ENCODE results near the gene CLNK. TPM values are rescaled to one million over a fixed set of nuclear protein-coding genes. Genes with fewer than 3 reads are reported as not detected.

CLNK gene
- polyA plus RNA-seq, 3 donors, result not detected

GRCh38 chr4:10509733-10510132 is 174.8 kb downstream of the CLNK start:
- DNase-seq, result no peak
- no peaks in the 10 kb centered on the region for H3K36me3 ChIP-seq (replicated peaks in 1 of 2; ENCODE audit: control insufficient read depth in 1 of 2, insufficient read depth in 2 of 2, low read length in 2 of 2)
- no peak overlapping the region for H3K4me3 Mint-ChIP-seq
- peaks cover 8 to 37% (median 30%) of the 10 kb centered on the region in 7 donors for H3K9me3 Mint-ChIP-seq
- no peaks in the 10 kb centered on the region for H4K20me1 ChIP-seq (ENCODE audit: insufficient read depth, low read length)
- H3K79me2 ChIP-seq (ENCODE audit: insufficient read depth, low read length), result no peaks in the 10 kb centered on the region
- no peak overlapping the region for H3K27ac Mint-ChIP-seq
- no peak overlapping the region for H2AFZ ChIP-seq (ENCODE audit: insufficient read depth, low read depth, low read length, poor library complexity, severe bottlenecking)
- intact Hi-C loops (cut with micrococcal nuclease), result no loop called here
- no peaks in the 10 kb centered on the region for H3K27me3 Mint-ChIP-seq (ENCODE audit: low read depth in 3 of 3)
- H3K4me3 ChIP-seq (replicated peaks in 1 of 3; ENCODE audit: low read depth in 2 of 3, low read length in 3 of 3), result no peak overlapping the region
- peaks cover 4% of the 10 kb centered on the region for H3K4me1 Mint-ChIP-seq
- no peak overlapping the region for H3K4me2 ChIP-seq (replicated peaks; ENCODE audit: extremely low read depth, low read length, poor library complexity, severe bottlenecking)
- H3K27ac ChIP-seq (ENCODE audit: low read depth in 1 of 2, low read length in 2 of 2), result no peak overlapping the region
- WGBS (ENCODE audit: insufficient coverage), result 100% methylated on average over 2 of the region's 3 CpGs
- H3K9me3 ChIP-seq (replicated peaks in 1 of 2; ENCODE audit: control insufficient read depth in 1 of 2, insufficient read depth in 1 of 2, low read length in 2 of 2), result peaks cover 19 to 28% of the 10 kb centered on the region in 2 donors
- H3K36me3 Mint-ChIP-seq, result no peaks in the 10 kb centered on the region
- no peaks in the 10 kb centered on the region for H3K4me1 ChIP-seq (ENCODE audit: control insufficient read depth in 1 of 2, insufficient read depth in 2 of 2, low read length in 2 of 2)
- H3K9ac ChIP-seq (ENCODE audit: insufficient read depth, low read length, poor library complexity, severe bottlenecking), result no peak overlapping the region
- no peaks in the 10 kb centered on the region for H3K27me3 ChIP-seq (ENCODE audit: control insufficient read depth in 2 of 2, insufficient read depth in 2 of 2, low read length in 2 of 2)
- no peak for TF ChIP-seq CTCF (IDR thresholded peaks at IDR 0.05)

- no peak overlapping the region for H3K4me3 Mint-ChIP-seq
These were observed 178.5 kb downstream of the CLNK start for GRCh38 chr4:10506077-10506476.

More at GRCh38 chr4:10506077-10506476, 178.5 kb downstream of the CLNK start:
- no peak overlapping the region for H3K27ac ChIP-seq (ENCODE audit: low read depth in 1 of 2, low read length in 2 of 2)
- H3K27ac Mint-ChIP-seq, result no peak overlapping the region
- intact Hi-C loops (cut with micrococcal nuclease), result no loop called here
- no peaks in the 10 kb centered on the region for H3K27me3 Mint-ChIP-seq (ENCODE audit: low read depth in 3 of 3)
- no peaks in the 10 kb centered on the region for H4K20me1 ChIP-seq (ENCODE audit: insufficient read depth, low read length)
- H3K9me3 Mint-ChIP-seq, result peaks cover 8 to 52% (median 41%) of the 10 kb centered on the region in 7 donors
- H3K36me3 ChIP-seq (replicated peaks in 1 of 2; ENCODE audit: control insufficient read depth in 1 of 2, insufficient read depth in 2 of 2, low read length in 2 of 2), result no peaks in the 10 kb centered on the region
- H3K9me3 ChIP-seq (replicated peaks in 1 of 2; ENCODE audit: control insufficient read depth in 1 of 2, insufficient read depth in 1 of 2, low read length in 2 of 2), result peaks cover 23 to 29% of the 10 kb centered on the region in 2 donors
- no peak overlapping the region for H3K4me2 ChIP-seq (replicated peaks; ENCODE audit: extremely low read depth, low read length, poor library complexity, severe bottlenecking)
- no peak overlapping the region for H2AFZ ChIP-seq (ENCODE audit: insufficient read depth, low read depth, low read length, poor library complexity, severe bottlenecking)
- no peak overlapping the region for H3K9ac ChIP-seq (ENCODE audit: insufficient read depth, low read length, poor library complexity, severe bottlenecking)
- peaks cover 4% of the 10 kb centered on the region for H3K4me1 Mint-ChIP-seq
- no peaks in the 10 kb centered on the region for H3K36me3 Mint-ChIP-seq
- no peaks in the 10 kb centered on the region for H3K4me1 ChIP-seq (ENCODE audit: control insufficient read depth in 1 of 2, insufficient read depth in 2 of 2, low read length in 2 of 2)
- no peak for DNase-seq
- TF ChIP-seq CTCF (IDR thresholded peaks at IDR 0.05), result no peak
- H3K4me3 ChIP-seq (replicated peaks in 1 of 3; ENCODE audit: low read depth in 2 of 3, low read length in 3 of 3), result no peak overlapping the region
- H3K79me2 ChIP-seq (ENCODE audit: insufficient read depth, low read length), result no peaks in the 10 kb centered on the region
- no peaks in the 10 kb centered on the region for H3K27me3 ChIP-seq (ENCODE audit: control insufficient read depth in 2 of 2, insufficient read depth in 2 of 2, low read length in 2 of 2)
- 100% methylated on average over 1 of the region's 4 CpGs for WGBS (ENCODE audit: insufficient coverage)
